Neural cell (in vitro differentiated cells): ENCODE results near the gene ZNF132. TPM values are rescaled to one million over a fixed set of nuclear protein-coding genes. Genes with fewer than 3 reads are reported as not detected.
"Not testable (repeated sequence)": the region's sequence is repeated elsewhere in the genome, so short reads cannot be mapped to it uniquely, and the experiment has no call there.

Experiments
- H2AFZ ChIP-seq: fragments of 200-600, 300-800 bp; sonication (generic), shearing (Covaris generic); 2 replicates; pipeline ENCODE4 v1.6.0; 2014; ENCODE audit warnings: low read depth, mild to moderate bottlenecking, antibody characterized with exemption, low read length, moderate library complexity
- H3F3A ChIP-seq: fragments of 200-600 bp; shearing (Covaris generic); 2 replicates; pipeline ENCODE4 v1.6.1; 2016; ENCODE audit warnings: mild to moderate bottlenecking, moderate library complexity, mixed read lengths, antibody characterized with exemption, low read length; ENCODE audit not compliant: insufficient read depth, poor library complexity, severe bottlenecking
- H3K27ac ChIP-seq: fragments of 200-600, 300-800 bp; sonication (generic), shearing (Covaris generic); 2 replicates; pipeline ENCODE4 v1.5.1; 2014; ENCODE audit warnings: mild to moderate bottlenecking, low read length, moderate library complexity
- H3K27me3 ChIP-seq: fragments of 300-800, 200-600 bp; sonication (generic), shearing (Covaris generic); 2 replicates; pipeline ENCODE4 v1.6.0; 2014; ENCODE audit warnings: mild to moderate bottlenecking, low read depth, low read length, moderate library complexity; ENCODE audit not compliant: insufficient read depth
- H3K36me3 ChIP-seq: fragments of 300-800, 200-600 bp; sonication (generic), shearing (Covaris generic); 2 replicates; pipeline ENCODE4 v1.5.1; 2014; ENCODE audit warnings: mild to moderate bottlenecking, antibody characterized with exemption, low read length, moderate library complexity; ENCODE audit not compliant: insufficient read depth
- H3K4me2 ChIP-seq: fragments of 300-800, 200-600 bp; sonication (generic), shearing (Covaris generic); 2 replicates; pipeline ENCODE4 v1.6.0; 2014; ENCODE audit warnings: mild to moderate bottlenecking, low read length
- H3K4me3 ChIP-seq: fragments of 300-800, 200-600 bp; sonication (generic), shearing (Covaris generic); 2 replicates; pipeline ENCODE4 v1.5.1; 2014; ENCODE audit warnings: mild to moderate bottlenecking, low read length, moderate library complexity
- H3K79me2 ChIP-seq: fragments of 200-600 bp; shearing (Covaris generic); replicated peaks from 2 replicates; pipeline ENCODE4 v1.6.0; 2014; ENCODE audit warnings: mild to moderate bottlenecking, low read length, moderate library complexity; ENCODE audit not compliant: insufficient read depth
- H3K9ac ChIP-seq: fragments of 300-800, 200-600 bp; sonication (generic), shearing (Covaris generic); 2 replicates; pipeline ENCODE4 v1.6.1; 2016; ENCODE audit warnings: mild to moderate bottlenecking, low read length, mixed read lengths
- H3K9me2 ChIP-seq: fragments of 200-600 bp; shearing (Covaris generic); 2 replicates; pipeline ENCODE4 v1.6.1; 2016; ENCODE audit warnings: mild to moderate bottlenecking, low read length, mixed read lengths; ENCODE audit not compliant: insufficient read depth
- H3K9me3 ChIP-seq: fragments of 200-600, 300-800 bp; sonication (generic), shearing (Covaris generic); 2 replicates; pipeline ENCODE4 v1.6.1; 2016; ENCODE audit warnings: mild to moderate bottlenecking, mixed run types, low read length, moderate library complexity, mixed read lengths
- H4K20me1 ChIP-seq: fragments of 200-600 bp; shearing (Covaris generic); 2 replicates; pipeline ENCODE4 v1.6.1; 2016; ENCODE audit warnings: mild to moderate bottlenecking, mixed run types; ENCODE audit not compliant: insufficient read depth
- CTCF ChIP-seq: fragments of 450-650 bp; IDR thresholded peaks from 2 replicates; pipeline ENCODE4 v1.5.1; 2014; ENCODE audit warnings: antibody characterized with exemption, mild to moderate bottlenecking, moderate library complexity; ENCODE audit not compliant: poor library complexity, severe bottlenecking
- EP300 ChIP-seq: fragments of 450-650 bp; conservative IDR thresholded peaks from 2 replicates; pipeline ENCODE4 v1.6.1; 2014; ENCODE audit warnings: antibody characterized with exemption, mild to moderate bottlenecking, moderate library complexity; ENCODE audit not compliant: poor library complexity, severe bottlenecking
- EZH2 ChIP-seq: fragments of 200-600, 300-800 bp; shearing (Covaris generic), sonication (generic); IDR thresholded peaks from 2 replicates; pipeline ENCODE4 v1.6.1; 2014; ENCODE audit warnings: antibody characterized with exemption, low read length, borderline replicate concordance, mild to moderate bottlenecking; ENCODE audit not compliant: insufficient read depth, poor library complexity, severe bottlenecking
- MXI1 ChIP-seq: fragments of 450-650 bp; conservative IDR thresholded peaks from 2 replicates; pipeline ENCODE4 v1.6.1; 2014; ENCODE audit warnings: antibody characterized with exemption, mild to moderate bottlenecking; ENCODE audit not compliant: poor library complexity, severe bottlenecking
- POLR2AphosphoS5 ChIP-seq: IDR thresholded peaks from 2 replicates; pipeline ENCODE4 v1.6.1; 2012
- RAD21 ChIP-seq: fragments of 450-650 bp; conservative IDR thresholded peaks from 2 replicates; pipeline ENCODE4 v1.6.1; 2014; ENCODE audit warnings: antibody characterized with exemption, mild to moderate bottlenecking, moderate library complexity
- REST ChIP-seq: IDR thresholded peaks from 2 replicates; pipeline ENCODE4 v1.6.1; 2012; ENCODE audit warnings: borderline replicate concordance
- SMC3 ChIP-seq: fragments of 450-650 bp; conservative IDR thresholded peaks from 2 replicates; pipeline ENCODE4 v1.6.1; 2014; ENCODE audit warnings: antibody characterized with exemption, mild to moderate bottlenecking, moderate library complexity; ENCODE audit not compliant: poor library complexity
- TAF1 ChIP-seq: IDR thresholded peaks from 2 replicates; pipeline ENCODE4 v1.6.1; 2012; ENCODE audit warnings: low read depth
- polyA plus RNA-seq: library from polyadenylated mRNA; depleted of rRNA; stranded (reverse); fragments of >200 nt; gene quantifications from 2 replicates; pipeline ENCODE4 v1.2.3, GENCODE V29; 2014

Gene ZNF132
- polyA plus RNA-seq, 1 donor from 2014 or later = 0.77 TPM

- not testable (repeated sequence) for H3K27ac ChIP-seq, H3K4me3 ChIP-seq, H4K20me1 ChIP-seq, H2AFZ ChIP-seq, H3K79me2 ChIP-seq, H3K27me3 ChIP-seq, H3K9me2 ChIP-seq, H3F3A ChIP-seq, H3K4me2 ChIP-seq, H3K9ac ChIP-seq, H3K36me3 ChIP-seq, H3K9me3 ChIP-seq
These were observed 8.9 kb upstream of the ZNF132 start for GRCh38 chr19:58448860-58449259.

- H3K4me3 ChIP-seq, H3K36me3 ChIP-seq, H3K27ac ChIP-seq, H3F3A ChIP-seq, H3K9me2 ChIP-seq, H3K79me2 ChIP-seq, H2AFZ ChIP-seq, H3K9me3 ChIP-seq, H3K4me2 ChIP-seq, H3K27me3 ChIP-seq, H4K20me1 ChIP-seq, H3K9ac ChIP-seq: not testable (repeated sequence)
These were observed 3.0 kb upstream of the ZNF132 start for GRCh38 chr19:58442986-58443385.

- no peaks in the 10 kb centered on the region for H3K9me3 ChIP-seq
- no peaks in the 10 kb centered on the region for H3K36me3 ChIP-seq
- H3K27me3 ChIP-seq = no peaks in the 10 kb centered on the region
- no peaks in the 10 kb centered on the region for H4K20me1 ChIP-seq
- peak overlapping the region; percentile 76 for H3K4me3 ChIP-seq
- H3K4me2 ChIP-seq = peak overlapping the region; percentile 24
- TF ChIP-seq RAD21 = no peak
- TF ChIP-seq POLR2AphosphoS5 = no peak
- TF ChIP-seq SMC3 = no peak
- TF ChIP-seq EZH2 = no peak
- TF ChIP-seq EP300 = no peak
- TF ChIP-seq TAF1 = no peak
- TF ChIP-seq REST = no peak
- no peak for TF ChIP-seq CTCF
- TF ChIP-seq MXI1 = no peak
- H3K27ac ChIP-seq = peak overlapping the region; percentile 74
- no peaks in the 10 kb centered on the region for H3F3A ChIP-seq
- peak overlapping the region; percentile 58 for H3K9ac ChIP-seq
- H3K9me2 ChIP-seq = no peaks in the 10 kb centered on the region
- peak overlapping the region; percentile 67 for H2AFZ ChIP-seq
- H3K79me2 ChIP-seq = peaks cover 10% of the 10 kb centered on the region
These were observed 603 bp upstream of the ZNF132 start for GRCh38 chr19:58440556-58440955.
